Upper lobe of left lung (tissue), 6 donors: ENCODE results near the gene MYL6. TPM values are rescaled to one million over a fixed set of nuclear protein-coding genes. Genes with fewer than 3 reads are reported as not detected.

Source experiments
- ATAC-seq, 2 donors: fragments of 200-7000 bp; cut with Tn5 transposase; one replicate each; pipeline ENCODE4 v1.9.1; 2022; ENCODE audit warnings: mild to moderate bottlenecking in 2 of 2, moderate library complexity in 2 of 2; ENCODE audit not compliant: low FRiP score in 2 of 2
- DNase-seq, 2 donors: peaks; one replicate each; pipeline ENCODE4 v3.0.0-alpha.2; 2019 to 2020
- H3K27ac ChIP-seq, 4 donors: fragments of 200-600 bp; sonication (generic); one replicate each; pipeline ENCODE4 v1.5.1; 2016 to 2019
- H3K27me3 ChIP-seq, 4 donors: fragments of 200-600 bp; sonication (generic); one replicate each; pipeline ENCODE4 v1.5.1; 2017 to 2019
- H3K36me3 ChIP-seq, 4 donors: fragments of 200-600 bp; sonication (generic); one replicate each; pipeline ENCODE4 v1.5.1; 2016 to 2019
- H3K4me1 ChIP-seq, 4 donors: fragments of 200-600 bp; sonication (generic); one replicate each; pipeline ENCODE4 v1.5.1; 2018 to 2019
- H3K4me3 ChIP-seq, 4 donors: fragments of 200-600 bp; sonication (generic); one replicate each; pipeline ENCODE4 v1.5.1; 2017 to 2019; ENCODE audit warnings: mild to moderate bottlenecking in 2 of 4, moderate library complexity in 1 of 4
- H3K9me3 ChIP-seq, 4 donors: fragments of 200-600 bp; sonication (generic); one replicate each; pipeline ENCODE4 v1.5.1; 2018 to 2019
- CTCF ChIP-seq, 6 experiments: fragments of 450-650 bp in 4 of 6; fragments of 200-600 bp in 2 of 6; sonication (generic) in 2 of 6; IDR thresholded peaks; one replicate each; pipeline ENCODE4 v1.5.1; 2016 to 2019; ENCODE audit warnings: antibody characterized with exemption in 6 of 6
- EP300 ChIP-seq, 4 donors: sonication (generic); formaldehyde crosslinking; IDR thresholded peaks; one replicate each; pipeline ENCODE4 v1.5.1; 2017; ENCODE audit warnings: antibody characterized with exemption in 4 of 4, control low read depth in 2 of 4
- POLR2A ChIP-seq, 4 donors: fragments of 450-650 bp; IDR thresholded peaks; one replicate each; pipeline ENCODE4 v1.5.1; 2016 to 2017; ENCODE audit warnings: antibody characterized with exemption in 4 of 4, mild to moderate bottlenecking in 2 of 4
- POLR2AphosphoS5 ChIP-seq, 2 donors: sonication (generic); formaldehyde crosslinking; IDR thresholded peaks; one replicate each; pipeline ENCODE4 v1.5.1; 2017; ENCODE audit warnings: antibody characterized with exemption in 2 of 2
- WGBS, 2 donors: methylation state at CpG; one replicate each; pipeline ENCODE4 v1.1.5; 2017 to 2018; 5-methylcytosine and 5-hydroxymethylcytosine counted together
- total RNA-seq, 6 donors: library from RNA; depleted of rRNA in 4 of 6; stranded (reverse); fragments of >200 nt in 4 of 6; gene quantifications; one replicate each; pipeline versions ENCODE4 v1.1.0 to v1.2.1, GENCODE V29; 2016 to 2021
- donor health status: DM: no; HTN: no; CAD: no; lungs with moderate emphysema.
- donor health status: DM: no; HTN: yes; CAD: no; lungs with severe emphysema.

The MYL6 gene
- total RNA-seq, 6 donors from 2014 or later: 665 to 1,935 (median 1,528) TPM

- no peaks in the 10 kb centered on the region for H3K9me3 ChIP-seq
- DNase-seq (no peak), ATAC-seq (no peak)
- no peaks in the 10 kb centered on the region for H3K27me3 ChIP-seq
- H3K4me1 ChIP-seq: peaks cover 34 to 50% (median 41%) of the 10 kb centered on the region in 4 donors
- TF ChIP-seq POLR2A (IDR thresholded peaks at IDR 0.05): no peak
- TF ChIP-seq CTCF (IDR thresholded peaks at IDR 0.05): no peak
- TF ChIP-seq EP300 (IDR thresholded peaks at IDR 0.05): no peak
- no peak for TF ChIP-seq POLR2AphosphoS5 (IDR thresholded peaks at IDR 0.05)
- peaks cover 4 to 15% (median 14%) of the 10 kb centered on the region in 4 donors for H3K36me3 ChIP-seq
- peak overlapping the region in 1 of 4 donors; percentile 94 for H3K4me3 ChIP-seq
- WGBS, 2 donors: 35 to 41% methylated on average over 3 of the region's 3 CpGs
- H3K27ac ChIP-seq: peak overlapping the region; percentile 64 to 85 (median 72)
Observed at GRCh38 chr12:56126732-56127239, 31.4 kb upstream of the MYL6 start.

GRCh38 chr12:56127485-56127887 lies 30.7 kb upstream of the MYL6 start:
- H3K4me1 ChIP-seq: peaks cover 34 to 50% (median 41%) of the 10 kb centered on the region in 4 donors
- peaks cover 6 to 22% (median 18%) of the 10 kb centered on the region in 4 donors for H3K36me3 ChIP-seq
- peak overlapping the region; percentile 61 to 85 (median 72) for H3K27ac ChIP-seq
- H3K4me3 ChIP-seq: peak overlapping the region in 3 of 4 donors; percentile 63 to 94 (median 70)
- WGBS, 2 donors: 0 to 1% methylated on average over 8 of the region's 8 CpGs
- H3K27me3 ChIP-seq: no peaks in the 10 kb centered on the region
- no peaks in the 10 kb centered on the region for H3K9me3 ChIP-seq
- DNase-seq: no peak
- TF ChIP-seq POLR2AphosphoS5 (IDR thresholded peaks at IDR 0.05) (no peak), CTCF (IDR thresholded peaks at IDR 0.05) (no peak), EP300 (IDR thresholded peaks at IDR 0.05) (no peak), POLR2A (IDR thresholded peaks at IDR 0.05) (no peak)
- no peak for ATAC-seq

- ATAC-seq: peak; percentile 95 to 98
- WGBS, 2 donors: 0% methylated on average over 15 to 33 of the region's 49 CpGs
- peak; percentile 90 to 99 for DNase-seq
- Histone ChIP-seq H3K9me3 (no peaks in the 10 kb centered on the region), H3K36me3 (peaks cover 7 to 28% (median 23%) of the 10 kb centered on the region in 4 donors), H3K4me1 (peaks cover 34 to 50% (median 41%) of the 10 kb centered on the region in 4 donors), H3K27me3 (no peaks in the 10 kb centered on the region), H3K27ac (peak within 1 kb of the TSS; percentile 84 to 95 (median 90)), H3K4me3 (peak within 1 kb of the TSS; percentile 63 to 94 (median 80))
- TF ChIP-seq POLR2AphosphoS5 (IDR thresholded peaks at IDR 0.05): peak; percentile 73 to 98
- peak in 3 of 6 experiments; percentile 13 to 17 (median 17) for TF ChIP-seq CTCF (IDR thresholded peaks at IDR 0.05)
- TF ChIP-seq EP300 (IDR thresholded peaks at IDR 0.05): no peak
- peak in 3 of 4 donors; percentile 59 to 96 (median 95) for TF ChIP-seq POLR2A (IDR thresholded peaks at IDR 0.05)
Observed at GRCh38 chr12:56127888-56128669, 30.1 kb upstream of the MYL6 start, which contains the start of gene ESYT1. Gene ESYT1, plus strand, starts transcription at chr12:56128267. Its CDS starts 53 bp downstream, at chr12:56128320.

GRCh38 chr12:56128670-56129205 lies 29.4 kb upstream of the MYL6 start:
- peak overlapping the region; percentile 84 to 95 (median 90) for H3K27ac ChIP-seq
- DNase-seq (no peak), ATAC-seq (peak; percentile 0 to 41)
- WGBS, 2 donors: 0% methylated on average over 17 to 20 of the region's 20 CpGs
- TF ChIP-seq POLR2AphosphoS5 (IDR thresholded peaks at IDR 0.05) (no peak), EP300 (IDR thresholded peaks at IDR 0.05) (no peak), CTCF (IDR thresholded peaks at IDR 0.05) (no peak)
- no peaks in the 10 kb centered on the region for H3K27me3 ChIP-seq
- peak overlapping the region; percentile 63 to 94 (median 80) for H3K4me3 ChIP-seq
- peaks cover 34 to 50% (median 41%) of the 10 kb centered on the region in 4 donors for H3K4me1 ChIP-seq
- no peaks in the 10 kb centered on the region for H3K9me3 ChIP-seq
- peaks cover 12 to 34% (median 30%) of the 10 kb centered on the region in 4 donors for H3K36me3 ChIP-seq
